ENCODE results near the gene ARHGAP42.

DNA sequence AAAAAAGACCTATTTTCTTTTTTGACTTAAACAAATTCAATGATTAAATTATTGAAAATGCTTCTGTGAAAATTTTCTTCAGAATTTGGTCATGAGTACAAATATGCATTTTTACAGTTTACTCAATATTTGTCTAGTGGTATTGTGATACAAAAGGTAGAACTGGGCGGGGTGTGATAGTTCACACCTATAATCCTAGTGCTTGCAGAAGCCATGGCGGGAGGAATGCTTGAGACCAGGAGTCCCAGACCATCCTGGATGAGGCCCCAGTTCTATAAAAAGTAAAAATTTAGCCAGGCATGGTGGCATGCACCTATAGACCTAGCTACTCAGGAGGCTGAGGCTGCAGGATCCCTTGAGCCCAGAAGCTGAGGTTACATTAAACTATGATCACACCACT lies 90.6 kb downstream of the ARHGAP42 start:
- TF ChIP-seq CTCF (IDR thresholded peaks at IDR 0.05), result no peak
- no peak for TF ChIP-seq POLR2A (IDR thresholded peaks at IDR 0.05)
